Trophoblast cell (in vitro differentiated cells and primary cell): Measurements from ENCODE around the gene STARD13.

Experiments
- DNase-seq, 2 donors: peaks; one replicate each; pipeline ENCODE4 v3.0.0-alpha.2; 2016
- H2AFZ ChIP-seq: 2 replicates; pipeline ENCODE4 v1.6.1; 2013; ENCODE audit warnings: low read length, moderate library complexity, mild to moderate bottlenecking; ENCODE audit not compliant: insufficient read depth, poor library complexity
- H2AK5ac ChIP-seq: 2 replicates; pipeline ENCODE4 v1.6.1; 2013; ENCODE audit warnings: mild to moderate bottlenecking, low read length
- H2BK120ac ChIP-seq: 2 replicates; pipeline ENCODE4 v1.6.1; 2013; ENCODE audit warnings: low read length, mild to moderate bottlenecking, moderate library complexity; ENCODE audit not compliant: insufficient read depth, poor library complexity
- H2BK12ac ChIP-seq: 2 replicates; pipeline ENCODE4 v1.6.1; 2013; ENCODE audit warnings: mild to moderate bottlenecking, low read length, moderate library complexity
- H2BK5ac ChIP-seq: 2 replicates; pipeline ENCODE4 v1.6.1; 2013; ENCODE audit warnings: low read length, low read depth, moderate library complexity, mild to moderate bottlenecking; ENCODE audit not compliant: poor library complexity
- H3K14ac ChIP-seq: 2 replicates; pipeline ENCODE4 v1.6.1; 2013; ENCODE audit warnings: mild to moderate bottlenecking, low read length
- H3K18ac ChIP-seq: 2 replicates; pipeline ENCODE4 v1.6.1; 2013; ENCODE audit warnings: mild to moderate bottlenecking, low read length
- H3K23ac ChIP-seq: 2 replicates; pipeline ENCODE4 v1.6.1; 2013; ENCODE audit warnings: low read length
- H3K27ac ChIP-seq: 2 replicates; pipeline ENCODE4 v1.5.1; 2013; ENCODE audit warnings: low read depth, mild to moderate bottlenecking, inconsistent platforms, low read length, moderate library complexity
- H3K27me3 ChIP-seq: 2 replicates; pipeline ENCODE4 v1.6.1; 2013; ENCODE audit warnings: inconsistent platforms, mild to moderate bottlenecking, low read length, moderate library complexity; ENCODE audit not compliant: insufficient read depth
- H3K36me3 ChIP-seq, 2 experiments: 1 replicate in 1 of 2; 2 replicates in 1 of 2; pipeline ENCODE4 v1.6.1; 2013; ENCODE audit warnings: low read length in 2 of 2, mild to moderate bottlenecking in 2 of 2, moderate library complexity in 1 of 2; ENCODE audit not compliant: insufficient read depth in 2 of 2, control insufficient read depth in 1 of 2
- H3K4ac ChIP-seq: 2 replicates; pipeline ENCODE4 v1.6.1; 2013; ENCODE audit warnings: low read depth, mild to moderate bottlenecking, low read length, moderate library complexity
- H3K4me1 ChIP-seq, 2 experiments: 1 replicate in 1 of 2; 2 replicates in 1 of 2; pipeline ENCODE4 v1.6.1; 2013; ENCODE audit warnings: low read length in 2 of 2, mild to moderate bottlenecking in 2 of 2, moderate library complexity in 1 of 2; ENCODE audit not compliant: insufficient read depth in 2 of 2, control insufficient read depth in 1 of 2
- H3K4me2 ChIP-seq: 2 replicates; pipeline ENCODE4 v1.6.1; 2013; ENCODE audit warnings: inconsistent platforms, mild to moderate bottlenecking, low read length, moderate library complexity
- H3K4me3 ChIP-seq: 2 replicates; pipeline ENCODE4 v1.5.1; 2013; ENCODE audit warnings: mild to moderate bottlenecking, low read depth, low read length, inconsistent platforms
- H3K79me1 ChIP-seq: one replicate; pipeline ENCODE4 v1.6.1; 2013; ENCODE audit warnings: low read length
- H3K79me2 ChIP-seq: 2 replicates; pipeline ENCODE4 v1.6.1; 2013; ENCODE audit warnings: low read length, mild to moderate bottlenecking; ENCODE audit not compliant: control insufficient read depth, insufficient read depth, poor library complexity
- H3K9ac ChIP-seq: 2 replicates; pipeline ENCODE4 v1.6.1; 2013; ENCODE audit warnings: mild to moderate bottlenecking, low read length
- H3K9me3 ChIP-seq: 2 replicates; pipeline ENCODE4 v1.6.1; 2013; ENCODE audit warnings: low read depth, mild to moderate bottlenecking, control low read depth, inconsistent platforms, low read length; ENCODE audit not compliant: insufficient read depth
- H4K12ac ChIP-seq: 2 replicates; pipeline ENCODE4 v1.6.1; 2013; ENCODE audit warnings: low read depth, mild to moderate bottlenecking, low read length, moderate library complexity
- H4K8ac ChIP-seq: 2 replicates; pipeline ENCODE4 v1.6.1; 2013; ENCODE audit warnings: low read depth, mild to moderate bottlenecking, low read length, moderate library complexity
- H4K91ac ChIP-seq: one replicate; pipeline ENCODE4 v1.6.1; 2013; ENCODE audit warnings: low read depth, mild to moderate bottlenecking, low read length, moderate library complexity
- WGBS: extraction: QIAGEN DNeasy Blood & Tissue Kit; methylation state at CpG from one replicate; pipeline ENCODE4 v1.1.7; 2013; ENCODE audit warnings: missing lambda C conversion rate; ENCODE audit not compliant: insufficient read length, insufficient coverage; ENCODE audit errors: extremely low coverage; 5-methylcytosine and 5-hydroxymethylcytosine counted together

STARD13 gene

DNA sequence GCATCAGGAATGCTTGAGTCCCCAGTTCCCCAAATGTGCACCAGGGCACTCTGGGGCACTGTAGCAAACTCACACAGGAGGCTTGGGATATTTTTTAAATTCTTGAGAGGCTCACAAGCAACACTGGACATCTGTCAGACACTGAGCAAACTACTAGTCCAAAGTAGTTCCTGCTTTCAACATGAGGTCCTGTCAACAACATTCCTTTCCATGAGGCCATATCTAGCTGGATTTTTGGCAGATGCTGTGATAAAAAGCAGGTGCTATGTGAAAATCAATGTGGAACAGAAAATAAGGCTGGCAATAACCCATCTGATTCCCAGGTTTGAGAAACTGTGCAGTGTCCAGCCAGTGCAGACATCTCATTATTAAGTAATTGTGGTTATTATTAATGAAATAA is 50.5 kb downstream of the STARD13 start:
- no peak overlapping the region for H3K9ac ChIP-seq
- H2BK5ac ChIP-seq = no peak overlapping the region

DNA sequence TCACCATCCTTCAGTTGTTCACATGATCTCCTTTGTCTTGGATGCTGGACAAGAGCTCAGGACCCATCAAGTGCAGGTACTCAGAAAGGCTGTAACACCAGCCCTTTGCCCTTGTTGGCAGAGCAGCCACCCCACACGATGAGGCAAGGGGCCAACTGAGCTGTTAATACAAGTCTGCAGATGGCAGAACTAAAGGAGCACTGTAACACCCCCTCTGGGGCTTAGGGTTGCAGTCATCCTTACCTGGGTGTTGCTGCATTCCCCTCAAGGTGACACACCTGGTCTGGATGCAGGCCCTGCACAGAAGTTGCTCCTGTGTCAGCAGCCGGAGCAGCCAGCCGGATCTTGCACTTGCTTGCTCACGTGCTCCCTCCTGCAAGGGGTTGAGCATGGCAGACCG is 52.0 kb downstream of the STARD13 start:
- WGBS = no CpG with 5 or more reads among the region's 5 CpGs
- no peak overlapping the region for H3K23ac ChIP-seq

More for the DNA sequence above, 50.5 kb downstream of the STARD13 start:
- Histone ChIP-seq H3K79me1 (no peaks in the 10 kb centered on the region), H3K36me3 (peaks cover 0 to 2% of the 10 kb centered on the region in 2 experiments), H3K4me3 (no peak overlapping the region), H3K27me3 (no peaks in the 10 kb centered on the region), H2BK12ac (no peak overlapping the region), H3K27ac (no peak overlapping the region), H2BK120ac (no peak overlapping the region), H4K12ac (no peak overlapping the region), H3K18ac (no peak overlapping the region), H4K91ac (no peak overlapping the region), H3K14ac (no peak overlapping the region), H3K23ac (no peak overlapping the region), H4K8ac (no peak overlapping the region), H3K4me1 (peaks cover 2 to 4% of the 10 kb centered on the region in 2 experiments), H2AFZ (no peak overlapping the region), H3K4me2 (no peak overlapping the region), H3K4ac (no peak overlapping the region), H3K9me3 (peaks cover 3% of the 10 kb centered on the region), H2AK5ac (no peak overlapping the region), H3K79me2 (no peaks in the 10 kb centered on the region)
- DNase-seq = peak in 1 of 2 donors; percentile 69

GRCh38 chr13:33232883-33233282 is 52.7 kb downstream of the STARD13 start:
- Histone ChIP-seq H3K4me3 (no peak overlapping the region), H3K9ac (no peak overlapping the region), H3K4me1 (peaks cover 14 to 17% of the 10 kb centered on the region in 2 experiments), H2BK12ac (no peak overlapping the region), H3K27ac (no peak overlapping the region), H3K14ac (no peak overlapping the region), H3K36me3 (peaks cover 0 to 2% of the 10 kb centered on the region in 2 experiments), H4K91ac (no peak overlapping the region), H3K79me2 (peaks cover 2% of the 10 kb centered on the region), H3K4me2 (no peak overlapping the region), H3K18ac (no peak overlapping the region), H3K23ac (no peak overlapping the region), H2AFZ (no peak overlapping the region), H3K9me3 (peaks cover 3% of the 10 kb centered on the region), H3K27me3 (no peaks in the 10 kb centered on the region), H4K8ac (no peak overlapping the region), H2BK120ac (no peak overlapping the region), H3K4ac (no peak overlapping the region), H2AK5ac (no peak overlapping the region), H2BK5ac (no peak overlapping the region), H4K12ac (no peak overlapping the region), H3K79me1 (peaks cover 7% of the 10 kb centered on the region)
- DNase-seq = no peak
- no CpG with 5 or more reads among the region's 2 CpGs for WGBS

More for the DNA sequence above, 52.0 kb downstream of the STARD13 start:
- no peak overlapping the region for H2BK12ac ChIP-seq
- no peaks in the 10 kb centered on the region for H3K27me3 ChIP-seq
- no peak overlapping the region for H4K12ac ChIP-seq
- H2BK120ac ChIP-seq = no peak overlapping the region
- H3K4me2 ChIP-seq = no peak overlapping the region
- H2AFZ ChIP-seq = no peak overlapping the region
- H3K27ac ChIP-seq = no peak overlapping the region
- H4K91ac ChIP-seq = no peak overlapping the region
- H3K36me3 ChIP-seq = peaks cover 0 to 2% of the 10 kb centered on the region in 2 experiments
- peaks cover 7% of the 10 kb centered on the region for H3K79me1 ChIP-seq
- no peak overlapping the region for H3K18ac ChIP-seq
- H3K4ac ChIP-seq = no peak overlapping the region
- peaks cover 2% of the 10 kb centered on the region for H3K79me2 ChIP-seq
- H3K9me3 ChIP-seq = peaks cover 3% of the 10 kb centered on the region
- no peak overlapping the region for H3K14ac ChIP-seq
- H3K9ac ChIP-seq = no peak overlapping the region
- DNase-seq = no peak
- H2BK5ac ChIP-seq = no peak overlapping the region
- no peak overlapping the region for H4K8ac ChIP-seq
- H3K4me3 ChIP-seq = no peak overlapping the region
- peaks cover 14 to 16% of the 10 kb centered on the region in 2 experiments for H3K4me1 ChIP-seq
- no peak overlapping the region for H2AK5ac ChIP-seq

DNA sequence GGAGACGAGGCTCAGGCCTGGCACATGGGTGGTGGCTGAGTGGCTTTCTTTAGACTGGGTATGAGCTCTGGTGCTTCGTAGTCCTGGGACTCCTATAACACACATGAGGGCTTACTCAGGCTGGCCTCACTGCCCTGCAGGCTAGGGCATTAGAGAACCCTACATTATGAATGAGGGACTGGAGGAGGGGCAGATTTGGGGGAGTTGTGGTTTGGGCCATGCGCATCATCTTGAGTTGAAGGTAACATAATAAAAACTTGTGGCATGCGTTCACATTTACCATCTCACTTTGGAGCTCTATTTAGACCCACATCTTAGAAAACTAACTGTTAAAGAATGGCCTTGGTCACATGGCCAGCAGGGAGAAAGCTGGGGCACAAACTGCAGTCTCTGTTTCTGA is 54.2 kb downstream of the STARD13 start:
- no CpG with 5 or more reads among the region's 4 CpGs for WGBS

More for the DNA sequence above, 54.2 kb downstream of the STARD13 start:
- Histone ChIP-seq H3K4me2 (no peak overlapping the region), H4K12ac (no peak overlapping the region), H3K23ac (no peak overlapping the region), H3K79me1 (peaks cover 9% of the 10 kb centered on the region), H2BK12ac (no peak overlapping the region), H3K4me3 (no peak overlapping the region), H3K9me3 (peaks cover 3% of the 10 kb centered on the region), H2AFZ (no peak overlapping the region), H2AK5ac (no peak overlapping the region), H2BK5ac (no peak overlapping the region), H3K36me3 (peaks cover 0 to 2% of the 10 kb centered on the region in 2 experiments), H4K91ac (no peak overlapping the region), H3K27ac (no peak overlapping the region), H2BK120ac (no peak overlapping the region), H3K4me1 (peaks cover 20 to 21% of the 10 kb centered on the region in 2 experiments), H3K14ac (no peak overlapping the region), H3K9ac (no peak overlapping the region), H3K79me2 (peaks cover 2% of the 10 kb centered on the region), H3K4ac (no peak overlapping the region), H3K27me3 (no peaks in the 10 kb centered on the region), H4K8ac (no peak overlapping the region), H3K18ac (no peak overlapping the region)
- DNase-seq = no peak
